ENCODE data around the gene IL7R. TPM values are rescaled to one million over a fixed set of nuclear protein-coding genes. Genes with fewer than 3 reads are reported as not detected.

The IL7R gene, protein sequence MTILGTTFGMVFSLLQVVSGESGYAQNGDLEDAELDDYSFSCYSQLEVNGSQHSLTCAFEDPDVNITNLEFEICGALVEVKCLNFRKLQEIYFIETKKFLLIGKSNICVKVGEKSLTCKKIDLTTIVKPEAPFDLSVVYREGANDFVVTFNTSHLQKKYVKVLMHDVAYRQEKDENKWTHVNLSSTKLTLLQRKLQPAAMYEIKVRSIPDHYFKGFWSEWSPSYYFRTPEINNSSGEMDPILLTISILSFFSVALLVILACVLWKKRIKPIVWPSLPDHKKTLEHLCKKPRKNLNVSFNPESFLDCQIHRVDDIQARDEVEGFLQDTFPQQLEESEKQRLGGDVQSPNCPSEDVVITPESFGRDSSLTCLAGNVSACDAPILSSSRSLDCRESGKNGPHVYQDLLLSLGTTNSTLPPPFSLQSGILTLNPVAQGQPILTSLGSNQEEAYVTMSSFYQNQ
- total RNA-seq (2022; extraction: Qiagen RNA extraction; ENCODE audit: low read depth): 0.36 to 1.0 TPM (median 0.70 TPM) in 5 replicates

DNA sequence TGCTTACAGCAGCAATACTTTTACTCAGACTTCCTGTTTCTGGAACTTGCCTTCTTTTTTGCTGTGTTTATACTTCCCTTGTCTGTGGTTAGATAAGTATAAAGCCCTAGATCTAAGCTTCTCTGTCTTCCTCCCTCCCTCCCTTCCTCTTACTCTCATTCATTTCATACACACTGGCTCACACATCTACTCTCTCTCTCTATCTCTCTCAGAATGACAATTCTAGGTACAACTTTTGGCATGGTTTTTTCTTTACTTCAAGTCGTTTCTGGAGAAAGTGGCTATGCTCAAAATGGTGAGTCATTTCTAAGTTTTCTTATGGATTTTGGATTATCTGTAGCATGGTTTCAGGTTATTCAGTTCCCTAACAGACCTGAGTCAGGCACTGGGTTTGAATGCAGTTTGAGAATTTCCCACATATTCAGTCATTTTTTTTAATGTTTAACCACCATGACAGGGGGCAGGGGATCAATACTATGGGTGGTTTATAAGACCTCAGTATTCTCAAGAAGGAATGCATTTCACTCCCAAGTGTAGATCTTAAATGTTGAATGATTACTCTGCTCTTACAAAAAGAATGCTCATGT, at the start of gene IL7R:
Gene IL7R, plus strand, starts transcription at position 127 of the 587 bp plus-strand sequence. Its CDS starts 87 bp downstream, at position 214.

Other genes starting within 250 kb of the IL7R start
- 1.3 to 3.0 TPM (median 2.3 TPM) in 5 replicates for gene SPEF2, start 239.0 kb upstream of the IL7R start, total RNA-seq (2022; extraction: Qiagen RNA extraction; ENCODE audit: low read depth)
- not detected in 5 replicates for gene CAPSL, start 81.7 kb downstream of the IL7R start, total RNA-seq (2022; extraction: Qiagen RNA extraction; ENCODE audit: low read depth)
- gene UGT3A1, start 134.5 kb downstream of the IL7R start, total RNA-seq (2022; extraction: Qiagen RNA extraction; ENCODE audit: low read depth): not detected in 5 replicates
- gene UGT3A2, start 210.0 kb downstream of the IL7R start, total RNA-seq (2022; extraction: Qiagen RNA extraction; ENCODE audit: low read depth): not detected in 5 replicates